ENCODE measurements around the gene LDLRAD4. TPM values are rescaled to one million over a fixed set of nuclear protein-coding genes. Genes with fewer than 3 reads are reported as not detected.
A peak's percentile ranks its signal among the peaks of the same experiment; 100 is the strongest.

The LDLRAD4 gene
- total and polyA plus RNA-seq, 9 of the 15 experiments (the other 6 are each of a cell fraction or from before 2014, with no cell fraction given), result 0.01 TPM; not detected in 8

DNA sequence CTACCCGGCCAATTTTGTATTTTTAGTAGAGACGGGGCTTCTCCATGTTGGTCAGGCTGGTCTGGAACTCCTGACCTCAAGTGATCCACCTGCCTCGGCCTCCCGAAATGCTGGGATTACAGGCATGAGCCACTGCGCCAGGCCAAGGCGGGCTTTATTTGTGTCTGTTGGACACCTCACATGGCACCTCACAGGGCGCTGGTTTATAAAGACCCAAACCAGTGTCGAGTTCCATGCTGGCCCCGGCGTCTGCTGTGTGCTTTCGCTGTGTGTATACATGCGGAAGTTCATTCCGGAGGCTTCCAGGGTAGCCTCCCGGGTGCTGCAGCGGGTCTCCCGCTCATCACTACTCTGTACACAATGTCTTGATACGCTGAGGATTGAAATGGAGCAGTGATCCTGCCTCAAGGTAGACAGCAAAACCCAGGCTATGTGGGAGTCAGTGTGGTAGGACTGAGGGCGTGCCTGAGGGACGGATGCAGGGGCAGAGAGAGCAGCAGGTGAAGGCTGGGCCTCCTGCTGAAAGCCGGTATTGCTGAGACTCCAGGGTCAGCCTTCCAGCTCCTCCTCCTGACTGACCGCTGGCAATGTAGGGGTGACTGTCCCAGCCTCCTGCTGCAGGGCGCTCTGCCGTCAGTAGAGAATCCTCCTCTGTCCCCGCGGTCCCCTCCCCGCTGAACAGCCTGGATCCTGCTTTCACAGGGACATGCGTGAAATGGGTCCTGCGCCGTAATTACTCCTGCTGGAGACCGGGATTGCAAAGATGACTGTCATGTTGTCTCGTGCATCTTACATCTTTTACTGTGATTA is 22.7 kb downstream of the LDLRAD4 start:
- ATAC-seq (peak; percentile 55), FAIRE-seq (no peak), DNase-seq (ENCODE audit: extremely low read depth in 1 of 4, low spot score in 3 of 4) (no peak)
- Histone ChIP-seq H3K9me1 (ENCODE audit: control insufficient read depth, insufficient read depth, low read length) (no peaks in the 10 kb centered on the region), H3K4me1 (replicated peaks in 1 of 2; ENCODE audit: control insufficient read depth in 2 of 2, insufficient read depth in 2 of 2, low read length in 2 of 2) (no peaks in the 10 kb centered on the region), H3K36me3 (ENCODE audit: control insufficient read depth, insufficient read depth, low read length) (no peaks in the 10 kb centered on the region), H3K27me3 (ENCODE audit: control insufficient read depth in 2 of 2, insufficient read depth in 2 of 2, low read length in 2 of 2) (peaks cover 17 to 46% of the 10 kb centered on the region in 2 experiments; a peak in 4 of 5 replicates), H2AFZ (ENCODE audit: low read depth, low read length) (no peak overlapping the region), H3K4me2 (ENCODE audit: insufficient read depth, low read length) (no peak overlapping the region), H3K4me3 (no peak overlapping the region), H3K9ac (ENCODE audit: insufficient read depth in 1 of 2, low read depth in 2 of 2, low read length in 2 of 2) (0 out of 4 replicates have a peak overlapping the region, but pooled peaks of 1 of the 2 experiments have one; percentile 45), H4K20me1 (replicated peaks; ENCODE audit: control insufficient read depth, insufficient read depth, low read length) (peaks cover 5% of the 10 kb centered on the region; the same call in 1 of the 2 replicates), H3K79me2 (ENCODE audit: control insufficient read depth, insufficient read depth, low read length) (no peaks in the 10 kb centered on the region), H3K27ac (ENCODE audit: extremely low read depth, low read depth, low read length) (no peak overlapping the region), H3K9me3 (replicated peaks; ENCODE audit: control insufficient read depth, insufficient read depth, low read depth, low read length) (no peaks in the 10 kb centered on the region)
- TF ChIP-seq, protein P1, sequence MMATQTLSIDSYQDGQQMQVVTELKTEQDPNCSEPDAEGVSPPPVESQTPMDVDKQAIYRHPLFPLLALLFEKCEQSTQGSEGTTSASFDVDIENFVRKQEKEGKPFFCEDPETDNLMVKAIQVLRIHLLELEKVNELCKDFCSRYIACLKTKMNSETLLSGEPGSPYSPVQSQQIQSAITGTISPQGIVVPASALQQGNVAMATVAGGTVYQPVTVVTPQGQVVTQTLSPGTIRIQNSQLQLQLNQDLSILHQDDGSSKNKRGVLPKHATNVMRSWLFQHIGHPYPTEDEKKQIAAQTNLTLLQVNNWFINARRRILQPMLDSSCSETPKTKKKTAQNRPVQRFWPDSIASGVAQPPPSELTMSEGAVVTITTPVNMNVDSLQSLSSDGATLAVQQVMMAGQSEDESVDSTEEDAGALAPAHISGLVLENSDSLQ (IDR thresholded peaks at IDR 0.05), result no peak
- TF ChIP-seq PTRF (tag; IDR thresholded peaks at IDR 0.05) (no peak), FOXP4 (CRISPR knock-in tag; IDR thresholded peaks at IDR 0.05; ENCODE audit: borderline replicate concordance) (no peak)
- 9% methylated on average over 28 of the region's 31 CpGs for WGBS (ENCODE audit: insufficient coverage, low coverage, missing lambda C conversion rate)
- CTCF ChIA-PET (ENCODE audit: low intra/inter-chr PET ratio), result no interaction called here
- intact Hi-C loops (cut with micrococcal nuclease), result no loop called here
- BruUV-seq (replicated peaks), result no TSS peak
- POLR2A ChIA-PET, result interaction anchor here (0.6 kb wide), 1 partner anchor 864 kb away, joined by 3 read pairs; the partner anchor contains the start of gene AFG3L2
- in situ Hi-C loops (cut with MboI), result no loop called here

Measured in K562 (cell line).